Astrocyte (in vitro differentiated cells and primary cell): Measurements from ENCODE around the gene HSD11B2.
A peak's percentile ranks its signal among the peaks of the same experiment; 100 is the strongest.

Experiments
- EZH2 ChIP-seq: IDR thresholded peaks from 2 replicates; pipeline ENCODE4 v1.6.1; 2012; ENCODE audit warnings: mild to moderate bottlenecking, low read length, inconsistent platforms; ENCODE audit not compliant: insufficient read depth
- TF ChIP-seq, protein P1 (sequence below): IDR thresholded peaks from 2 replicates; pipeline ENCODE4 v1.5.1; 2011; ENCODE audit warnings: low read depth, mild to moderate bottlenecking, inconsistent platforms, low read length, moderate library complexity; ENCODE audit not compliant: insufficient read depth

- TF ChIP-seq, protein P1, sequence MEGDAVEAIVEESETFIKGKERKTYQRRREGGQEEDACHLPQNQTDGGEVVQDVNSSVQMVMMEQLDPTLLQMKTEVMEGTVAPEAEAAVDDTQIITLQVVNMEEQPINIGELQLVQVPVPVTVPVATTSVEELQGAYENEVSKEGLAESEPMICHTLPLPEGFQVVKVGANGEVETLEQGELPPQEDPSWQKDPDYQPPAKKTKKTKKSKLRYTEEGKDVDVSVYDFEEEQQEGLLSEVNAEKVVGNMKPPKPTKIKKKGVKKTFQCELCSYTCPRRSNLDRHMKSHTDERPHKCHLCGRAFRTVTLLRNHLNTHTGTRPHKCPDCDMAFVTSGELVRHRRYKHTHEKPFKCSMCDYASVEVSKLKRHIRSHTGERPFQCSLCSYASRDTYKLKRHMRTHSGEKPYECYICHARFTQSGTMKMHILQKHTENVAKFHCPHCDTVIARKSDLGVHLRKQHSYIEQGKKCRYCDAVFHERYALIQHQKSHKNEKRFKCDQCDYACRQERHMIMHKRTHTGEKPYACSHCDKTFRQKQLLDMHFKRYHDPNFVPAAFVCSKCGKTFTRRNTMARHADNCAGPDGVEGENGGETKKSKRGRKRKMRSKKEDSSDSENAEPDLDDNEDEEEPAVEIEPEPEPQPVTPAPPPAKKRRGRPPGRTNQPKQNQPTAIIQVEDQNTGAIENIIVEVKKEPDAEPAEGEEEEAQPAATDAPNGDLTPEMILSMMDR, result peak; percentile 72
- no peak for TF ChIP-seq EZH2
These were observed 50.1 kb downstream of the HSD11B2 start, which contains the start of gene ATP6V0D1 for GRCh38 chr16:67480833-67481560.
